ENCODE measurements around the gene THPO. TPM values are rescaled to one million over a fixed set of nuclear protein-coding genes. Genes with fewer than 3 reads are reported as not detected.
A peak's percentile ranks its signal among the peaks of the same experiment; 100 is the strongest.

Gene THPO
- total RNA-seq, 1 donor from 2014 or later = not detected

DNA sequence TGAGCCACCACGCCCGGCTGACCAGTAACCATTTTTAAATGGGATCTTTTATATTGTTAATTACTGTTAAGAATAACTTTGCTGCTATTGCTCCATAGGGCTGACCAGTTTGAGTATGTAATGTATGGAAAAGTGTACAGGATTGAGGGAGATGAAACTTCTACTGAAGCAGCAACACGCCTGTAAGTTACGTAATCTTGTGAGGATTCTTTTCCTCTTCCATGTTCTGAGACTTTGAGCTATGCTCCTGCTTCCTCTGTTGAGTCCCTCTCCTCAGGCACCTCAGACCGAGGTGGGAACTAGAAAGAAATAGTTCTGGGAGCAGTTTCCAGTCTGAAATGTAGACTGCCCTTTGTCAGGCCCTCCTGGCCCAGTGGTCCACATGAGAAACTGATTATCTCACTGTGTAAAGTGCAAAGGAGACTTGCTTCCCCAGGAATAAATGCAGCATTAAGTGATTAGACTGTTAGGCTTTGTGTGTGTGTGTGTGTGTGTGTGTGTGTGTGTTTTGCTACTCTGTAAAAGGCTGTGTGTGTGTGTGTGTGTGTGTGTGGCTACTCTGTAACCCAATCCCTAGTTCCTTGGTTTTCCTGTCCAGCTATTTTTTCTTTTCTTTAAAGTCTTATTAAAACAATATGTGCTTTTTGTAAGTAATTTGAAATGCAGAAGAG lies 11.3 kb downstream of the THPO start:
- no peak for DNase-seq (ENCODE audit: extremely low read depth, low read depth, low spot score)

DNA sequence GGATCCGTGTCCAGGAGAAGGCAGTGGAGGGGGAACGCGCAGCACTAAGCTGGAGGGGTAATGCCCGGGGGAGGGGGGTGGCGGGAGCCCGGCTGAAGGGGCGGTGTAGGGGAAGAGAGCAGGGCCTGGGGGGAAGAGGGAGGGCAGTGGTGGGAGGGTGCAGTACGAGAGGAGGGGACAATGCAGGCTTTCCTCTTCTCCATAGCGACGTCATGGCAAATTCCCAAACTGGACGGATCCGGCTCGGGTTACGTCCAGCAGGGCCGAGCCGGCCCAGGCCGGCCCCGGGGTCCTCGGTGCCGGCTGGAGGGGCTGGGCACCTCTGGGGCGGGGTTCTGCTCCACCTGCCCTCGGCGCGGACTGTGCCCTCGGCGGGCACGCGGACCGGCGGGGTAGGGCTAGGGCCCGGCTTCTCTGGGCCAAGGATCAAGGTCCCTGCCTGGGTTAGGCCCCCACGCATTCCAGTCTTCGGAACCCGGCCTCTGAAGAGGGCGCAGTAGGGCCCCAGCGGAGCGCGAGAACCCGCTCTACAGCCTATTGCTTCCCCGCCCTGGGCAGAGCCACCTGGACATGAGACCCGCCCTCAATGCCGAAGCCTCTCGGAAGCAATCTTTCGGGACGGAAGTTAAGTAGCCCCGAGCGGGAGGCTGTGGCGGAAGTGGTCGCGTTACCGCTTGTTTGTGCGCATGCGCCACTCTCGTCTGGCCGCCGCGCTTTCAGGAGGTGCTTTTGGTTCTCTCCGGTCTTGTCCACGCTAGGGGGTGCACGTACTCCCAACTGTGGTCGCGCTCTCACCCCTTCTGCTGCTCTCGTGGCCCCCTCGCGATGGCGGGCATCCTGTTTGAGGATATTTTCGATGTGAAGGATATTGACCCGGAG lies 15.1 kb downstream of the THPO start:
- peak; percentile 81 for DNase-seq (ENCODE audit: extremely low read depth, low read depth, low spot score)

DNA sequence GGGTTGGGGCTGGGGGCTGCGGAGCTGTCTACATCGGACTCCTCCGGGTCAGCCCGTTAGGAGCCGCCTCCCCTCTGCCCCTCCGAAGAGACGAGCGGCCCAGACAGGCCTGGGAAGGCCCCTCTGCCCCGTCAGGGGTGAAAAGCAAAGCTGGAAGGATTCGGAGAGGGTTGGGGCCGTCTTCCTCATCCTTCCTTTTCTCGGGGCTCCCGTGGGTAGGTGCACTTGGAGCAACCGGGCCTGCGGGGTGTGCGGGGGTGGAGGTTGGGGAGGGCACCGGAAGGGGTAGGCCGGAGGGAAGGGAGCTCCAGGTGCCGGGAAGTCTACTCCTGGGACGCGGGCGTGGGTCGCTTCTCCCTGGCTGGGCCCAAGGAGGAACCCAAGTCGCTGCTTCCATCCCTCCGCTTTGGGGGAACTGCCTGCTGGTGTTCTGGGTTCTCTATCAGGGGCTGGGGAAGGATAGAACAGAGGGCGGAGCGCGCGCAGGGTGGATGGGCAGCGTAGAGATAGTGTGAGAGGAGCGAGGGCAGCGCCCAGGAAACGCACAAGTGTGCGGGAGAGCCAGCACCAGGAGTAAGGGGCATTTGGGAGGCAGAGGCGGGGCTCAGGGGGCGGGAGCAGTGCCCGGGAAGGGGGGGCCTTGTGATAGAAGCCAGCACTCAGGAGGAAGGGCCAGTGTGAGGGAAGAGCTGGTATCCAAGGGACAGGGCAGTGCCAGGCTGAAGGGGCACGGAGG lies 15.9 kb downstream of the THPO start:
- DNase-seq (ENCODE audit: extremely low read depth, low read depth, low spot score) = no peak

DNA sequence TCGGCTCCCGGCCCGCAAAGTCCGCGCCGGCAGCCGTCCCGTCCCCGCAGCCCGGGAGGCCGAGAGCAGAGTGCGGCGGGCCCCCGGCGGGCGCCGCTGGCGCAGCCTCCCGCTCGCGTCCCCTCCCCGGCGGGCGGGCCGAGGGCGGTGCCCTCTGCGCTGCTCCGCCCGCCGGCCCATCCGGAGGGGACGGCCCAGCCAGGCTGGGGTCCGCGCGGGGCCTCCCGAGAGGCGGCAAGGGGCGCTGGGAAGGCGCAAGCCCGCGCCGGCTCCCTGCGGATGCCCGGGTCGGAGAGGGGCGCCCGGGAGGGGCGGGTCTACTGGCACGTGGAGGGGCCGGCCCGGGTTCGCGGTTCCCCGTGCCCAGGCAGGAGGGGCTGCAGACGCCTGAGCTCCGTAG lies 16.5 kb downstream of the THPO start, which contains the start of the genes CLCN2 and POLR2H:
Gene CLCN2, minus strand, starts transcription at position 74 of the 400 bp plus-strand sequence. CDS start 126 bp downstream, outside the sequence.
Gene POLR2H, plus strand, starts transcription at position 179 of the 400 bp plus-strand sequence. CDS start 1,783 bp downstream, outside the sequence.
- DNase-seq (ENCODE audit: extremely low read depth, low read depth, low spot score) = no peak

DNA sequence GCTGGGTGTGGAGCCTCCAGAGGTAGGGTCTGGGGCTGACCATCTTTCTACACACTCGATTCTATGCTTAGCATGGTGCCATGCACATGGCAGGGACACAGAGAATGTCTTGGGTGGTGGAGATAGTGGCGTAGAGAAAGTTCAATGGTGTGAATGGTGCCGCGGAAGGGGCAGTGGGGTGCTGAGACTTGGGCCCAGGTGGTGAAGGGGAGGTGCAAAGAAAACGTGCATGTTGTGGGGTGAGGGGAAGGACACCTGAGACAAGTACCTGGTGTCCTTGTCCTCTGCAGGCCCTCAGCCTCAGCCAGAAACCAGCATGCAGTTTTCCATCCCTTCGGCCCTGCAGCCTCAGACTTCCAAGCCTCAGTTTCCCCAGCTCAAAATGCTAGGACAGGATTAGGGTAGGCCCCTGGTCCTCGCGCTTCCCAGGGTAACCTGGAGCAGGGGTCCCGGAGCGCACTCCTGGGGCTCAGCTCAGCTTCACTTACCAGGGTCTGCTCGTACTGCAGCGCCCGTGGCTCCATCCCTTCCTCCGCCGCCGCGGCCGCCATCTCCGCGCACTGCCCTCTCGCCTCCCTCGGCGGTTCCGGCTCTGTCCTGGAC lies 17.0 kb downstream of the THPO start:
- DNase-seq (ENCODE audit: extremely low read depth, low read depth, low spot score) = no peak

DNA sequence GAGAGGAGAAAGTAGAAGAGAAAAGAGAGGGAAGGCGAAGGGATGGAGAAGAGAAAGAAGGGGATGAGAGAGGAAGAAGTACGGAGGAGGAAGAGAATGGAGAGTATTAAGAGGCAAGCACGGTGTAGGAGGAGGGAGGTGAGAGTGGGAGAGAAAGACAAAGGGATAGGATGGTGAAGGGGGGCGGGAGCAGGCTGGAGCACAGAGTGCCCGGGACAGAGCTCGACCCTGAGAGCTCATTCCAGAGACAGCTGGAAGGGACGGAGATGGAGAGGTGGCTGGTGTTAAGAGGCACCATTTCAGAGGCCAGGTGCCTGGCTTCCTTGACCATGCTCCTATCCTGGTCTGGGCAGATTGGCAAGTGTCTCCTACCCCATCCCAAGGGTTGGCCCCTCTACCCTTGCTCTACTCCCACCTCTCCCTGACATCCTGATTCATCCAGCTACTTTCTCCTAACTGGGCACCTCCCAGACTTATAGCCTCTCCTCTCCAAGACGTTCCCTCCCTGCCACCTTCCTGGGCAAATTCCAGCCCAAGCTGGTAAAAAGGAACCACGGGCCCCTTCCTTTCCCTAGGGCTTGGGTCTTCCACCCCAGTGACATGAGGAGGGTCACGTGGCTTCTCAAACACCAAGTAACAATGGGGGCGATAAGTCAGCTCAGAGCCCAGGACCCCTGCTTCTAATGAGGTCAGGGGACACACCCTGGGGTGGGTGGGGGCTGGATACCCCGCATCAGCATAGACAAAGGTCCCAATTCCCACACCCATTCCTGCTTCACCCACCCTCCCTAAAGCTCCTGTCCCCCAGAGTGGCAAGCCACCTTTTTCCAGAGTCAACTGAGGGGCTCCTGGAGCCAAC lies 17.7 kb downstream of the THPO start:
- DNase-seq (ENCODE audit: extremely low read depth, low read depth, low spot score) = no peak

DNA sequence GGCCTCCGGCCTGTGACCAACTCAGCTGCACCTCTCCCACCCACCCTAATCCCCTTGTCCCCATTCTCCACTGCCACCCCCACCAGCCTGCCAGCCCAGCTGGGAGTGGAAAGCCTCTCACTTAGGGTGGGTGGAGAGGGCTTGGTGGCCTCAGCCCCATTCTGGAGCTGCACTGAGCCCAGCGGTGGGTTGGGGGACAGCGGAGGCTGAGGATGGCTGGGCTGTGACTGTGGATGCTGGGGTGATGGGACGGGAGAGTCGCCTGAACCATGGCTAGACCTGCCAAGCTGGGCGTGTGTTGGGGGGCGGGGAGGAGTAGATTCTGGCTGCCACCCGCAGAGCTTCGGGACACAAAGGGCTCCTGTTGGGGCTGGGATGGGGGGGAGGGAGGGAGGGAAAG lies 18.4 kb downstream of the THPO start:
- no peak for DNase-seq (ENCODE audit: extremely low read depth, low read depth, low spot score)

DNA sequence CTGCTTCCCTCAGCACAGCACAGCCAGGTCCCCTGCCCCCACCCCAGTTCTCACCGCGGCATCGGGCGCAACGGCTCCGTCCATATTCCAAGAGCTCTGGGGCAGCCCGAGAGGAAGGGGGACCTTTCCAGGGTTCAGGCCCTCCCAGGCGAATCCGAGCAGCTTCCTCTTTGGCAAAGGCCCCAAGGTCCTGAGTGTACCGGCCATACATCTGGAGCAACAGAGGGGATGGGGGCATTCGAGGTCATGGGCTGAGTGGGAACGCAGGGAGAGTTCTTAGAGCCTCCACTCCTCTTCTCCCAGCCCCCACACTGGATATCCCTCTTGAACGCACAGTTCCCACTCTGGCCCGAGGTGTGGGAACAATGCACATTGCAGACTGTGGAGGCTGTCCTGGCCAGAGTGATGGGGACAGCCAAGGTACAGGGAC lies 19.1 kb downstream of the THPO start:
- DNase-seq (ENCODE audit: extremely low read depth, low read depth, low spot score) = no peak

DNA sequence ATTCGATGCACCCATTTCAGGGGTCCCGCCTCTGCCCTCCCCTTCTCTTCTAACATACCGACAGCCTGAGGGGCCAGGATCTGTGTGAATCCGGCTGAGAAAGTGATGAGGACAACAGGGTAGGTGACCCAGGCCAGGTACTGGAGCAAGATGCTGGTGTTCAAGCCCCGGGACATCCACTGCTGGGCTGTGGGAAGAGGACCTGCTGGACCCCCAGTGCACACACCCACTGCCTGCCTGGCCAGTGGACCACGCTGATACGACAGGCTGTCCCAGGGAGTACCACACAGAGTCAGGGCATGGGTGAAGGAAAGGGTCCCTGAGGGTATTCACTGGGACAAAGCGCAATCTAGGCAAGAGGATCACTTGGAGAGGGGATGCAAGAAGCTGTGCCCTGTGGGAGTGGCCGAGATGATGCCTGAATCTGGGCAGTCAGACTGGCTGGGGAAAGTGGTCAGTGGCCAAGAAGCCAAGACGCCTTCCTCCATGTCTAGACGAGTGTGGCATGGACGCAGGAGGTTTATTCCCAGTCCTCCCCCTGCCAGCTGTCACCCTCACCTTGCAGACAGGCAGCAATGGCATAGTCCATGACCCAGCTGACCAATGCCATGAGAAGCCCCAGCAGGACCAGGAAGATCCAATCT lies 19.8 kb downstream of the THPO start:
- DNase-seq (ENCODE audit: extremely low read depth, low read depth, low spot score) = no peak

DNA sequence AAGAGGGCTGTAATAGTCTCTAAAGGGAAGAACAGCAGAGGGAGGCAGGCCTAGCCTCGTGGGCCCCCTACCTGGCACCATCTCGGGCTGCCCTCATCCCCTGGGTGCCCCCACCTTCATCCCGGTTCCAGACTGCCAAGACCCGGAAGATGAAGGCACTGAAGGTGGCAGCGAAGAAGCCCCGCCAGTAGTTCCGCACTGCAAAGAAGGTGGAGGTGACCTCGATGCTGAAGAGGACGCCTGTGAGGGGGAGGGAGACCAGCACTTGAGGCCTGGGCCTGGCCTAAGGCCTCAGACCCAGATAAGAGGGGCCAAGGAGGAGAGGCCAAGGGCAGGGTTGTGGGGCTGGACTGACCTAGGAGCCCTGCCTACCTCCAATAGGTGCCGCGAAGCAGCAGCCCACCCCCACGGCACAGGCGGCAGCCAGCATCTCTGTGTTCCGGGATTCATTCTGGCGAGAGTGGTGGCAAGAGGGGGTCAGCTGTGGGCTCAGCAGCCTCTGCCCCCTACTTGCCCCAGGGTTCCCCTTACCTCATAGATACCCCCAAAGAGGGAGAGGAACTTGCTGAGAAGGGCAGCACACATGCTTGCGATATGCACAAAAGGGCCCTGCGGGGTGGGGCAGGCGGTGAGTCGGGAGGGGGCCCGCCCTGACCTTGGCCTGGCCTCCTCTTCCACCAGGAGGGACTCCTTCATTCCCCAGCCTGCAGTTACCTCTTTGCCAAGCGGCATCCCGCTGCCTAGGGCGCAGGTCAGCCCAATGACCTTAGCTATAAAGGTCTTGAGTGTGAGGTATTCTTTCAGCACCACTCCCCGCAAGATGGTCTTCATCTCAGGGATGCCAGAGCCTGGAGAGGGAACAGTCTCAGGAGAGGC lies 20.5 kb downstream of the THPO start:
- DNase-seq (ENCODE audit: extremely low read depth, low read depth, low spot score) = no peak

DNA sequence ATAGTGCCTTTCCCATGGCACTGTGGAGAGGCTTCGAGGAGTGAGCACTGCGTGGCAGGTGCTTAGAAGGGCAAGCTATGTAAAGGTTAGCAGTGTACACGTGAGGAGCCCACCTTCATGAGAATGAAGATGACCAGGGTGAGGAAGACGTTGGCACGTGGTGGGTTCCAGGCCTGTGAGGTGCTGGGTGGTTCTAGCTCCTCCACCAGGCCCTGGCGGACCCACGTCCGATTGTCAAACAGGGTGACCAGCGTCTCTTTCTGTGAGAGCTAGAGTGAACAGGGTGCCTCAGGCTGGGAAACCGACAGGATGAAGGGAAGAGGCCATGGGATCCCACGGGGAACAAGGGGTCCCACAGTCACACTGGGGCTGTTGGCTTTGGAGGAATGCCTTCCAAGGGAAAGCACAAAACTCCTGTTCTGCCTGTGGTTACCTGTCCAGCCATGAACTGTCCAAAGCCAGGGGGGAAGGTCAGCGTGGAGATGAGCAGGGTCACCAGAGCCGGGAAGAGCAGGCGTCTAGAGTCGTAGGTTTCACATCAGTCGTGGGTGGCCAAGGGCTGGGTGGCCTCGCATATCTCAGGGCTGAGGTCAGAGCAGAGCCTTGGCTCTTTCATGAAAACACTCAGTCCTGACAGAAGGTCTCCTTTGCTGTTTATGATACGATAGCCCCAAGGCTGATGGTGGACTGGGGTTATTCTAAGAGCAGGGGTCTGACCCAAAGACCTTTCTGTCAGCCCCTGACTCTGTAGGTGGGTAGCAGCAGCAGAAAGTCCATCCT lies 22.6 kb downstream of the THPO start:
- DNase-seq (ENCODE audit: extremely low read depth, low read depth, low spot score) = no peak

DNA sequence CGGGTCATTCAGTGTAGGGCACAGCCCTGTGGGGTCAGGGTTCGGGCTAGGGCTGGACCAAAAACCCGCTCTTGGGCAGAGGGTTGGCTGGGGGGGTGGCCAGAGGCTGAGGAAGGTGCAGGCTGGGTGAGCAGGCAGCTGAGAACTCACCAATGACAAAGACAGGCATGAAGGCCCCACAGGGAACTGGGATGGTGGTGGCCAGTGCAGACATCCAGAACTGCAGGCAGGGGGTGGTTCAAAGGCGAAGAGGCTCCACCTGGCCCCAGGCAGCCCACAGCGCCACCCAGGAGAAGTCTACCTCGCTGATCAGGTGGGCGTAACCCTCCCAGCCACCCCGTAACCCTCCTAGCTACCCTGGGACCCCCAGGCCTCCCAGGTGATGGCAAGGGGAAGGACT lies 23.3 kb downstream of the THPO start:
- DNase-seq (ENCODE audit: extremely low read depth, low read depth, low spot score) = no peak

DNA sequence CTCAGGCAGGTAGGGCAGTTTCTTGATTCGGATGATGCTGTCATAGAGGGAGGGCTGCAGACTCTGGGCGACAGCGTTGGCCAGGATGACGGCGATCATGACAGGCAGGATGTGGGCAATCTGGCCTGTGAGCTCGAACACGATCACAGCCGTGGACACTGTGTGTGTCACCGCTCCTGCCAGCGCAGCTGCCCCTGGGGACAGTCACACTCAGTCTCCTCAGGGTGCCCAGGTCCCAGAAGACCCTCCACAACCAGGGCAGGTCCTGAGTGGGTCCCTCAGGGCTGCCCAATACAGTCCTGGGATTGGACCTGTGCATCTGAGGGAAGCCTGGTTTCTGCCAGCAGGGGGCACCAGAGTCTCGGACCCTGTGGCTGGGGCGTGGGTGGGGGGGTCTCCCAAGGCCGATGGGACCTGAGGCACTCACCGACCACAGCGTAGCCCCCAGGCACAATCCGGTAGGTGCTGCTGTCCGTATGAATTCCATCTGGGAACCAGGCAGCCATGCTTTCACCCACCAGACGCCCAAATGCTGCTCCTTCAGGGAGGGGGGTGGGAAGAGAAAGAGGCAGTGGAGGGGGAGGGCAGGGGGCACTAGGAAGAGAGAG lies 23.8 kb downstream of the THPO start:
- DNase-seq (ENCODE audit: extremely low read depth, low read depth, low spot score) = no peak

DNA sequence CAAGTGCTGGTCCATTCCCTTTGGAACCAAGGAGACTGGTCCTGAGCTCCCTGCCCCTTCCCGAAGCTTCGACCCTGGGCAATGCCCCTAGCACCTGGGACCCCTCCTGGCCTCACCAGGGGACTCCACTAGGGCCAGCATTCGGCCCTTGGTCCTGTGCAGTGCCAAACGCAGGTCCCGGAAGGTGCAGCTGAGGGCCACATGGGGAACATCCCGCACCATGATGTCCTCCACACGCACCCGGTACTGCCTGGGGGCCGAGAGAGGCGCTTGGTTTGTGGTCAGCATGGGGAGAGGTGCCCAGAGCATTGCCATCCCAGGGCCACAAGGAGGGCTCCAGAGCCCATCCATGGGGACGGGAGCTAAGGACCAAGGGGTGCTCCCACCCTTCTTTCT lies 24.5 kb downstream of the THPO start:
- DNase-seq (ENCODE audit: extremely low read depth, low read depth, low spot score) = no peak

DNA sequence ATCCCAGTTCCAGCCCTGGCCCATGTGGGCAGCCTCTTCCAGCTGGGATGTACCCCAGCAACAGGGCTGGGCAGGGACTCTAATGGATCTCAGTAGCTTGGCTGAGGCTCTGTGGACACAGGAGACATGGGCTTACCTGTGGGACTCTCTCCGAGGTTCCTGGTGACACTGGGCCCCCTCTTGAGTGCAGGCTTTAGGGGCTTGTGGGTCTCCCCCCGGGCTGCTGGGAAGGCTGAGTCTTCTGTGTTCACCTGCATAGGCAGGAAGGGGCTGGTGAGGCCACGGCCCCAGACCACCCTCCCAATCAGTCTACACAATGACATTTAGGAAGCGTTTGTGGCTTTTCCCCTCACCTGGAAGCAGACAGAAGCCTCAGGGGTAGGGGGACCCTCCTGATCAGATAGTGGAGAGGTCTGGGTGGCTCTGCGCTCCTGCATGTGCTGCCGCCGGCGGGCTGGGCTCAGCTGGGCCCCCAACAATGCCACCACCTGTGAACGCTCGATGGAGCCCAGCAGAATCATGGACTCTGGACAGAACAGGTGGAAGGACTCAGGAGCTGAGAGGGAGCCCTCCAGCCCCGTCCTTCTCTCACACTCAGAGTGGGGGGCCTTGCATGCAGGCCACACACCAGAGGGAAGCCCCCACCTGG lies 25.0 kb downstream of the THPO start:
- no peak for DNase-seq (ENCODE audit: extremely low read depth, low read depth, low spot score)

DNA sequence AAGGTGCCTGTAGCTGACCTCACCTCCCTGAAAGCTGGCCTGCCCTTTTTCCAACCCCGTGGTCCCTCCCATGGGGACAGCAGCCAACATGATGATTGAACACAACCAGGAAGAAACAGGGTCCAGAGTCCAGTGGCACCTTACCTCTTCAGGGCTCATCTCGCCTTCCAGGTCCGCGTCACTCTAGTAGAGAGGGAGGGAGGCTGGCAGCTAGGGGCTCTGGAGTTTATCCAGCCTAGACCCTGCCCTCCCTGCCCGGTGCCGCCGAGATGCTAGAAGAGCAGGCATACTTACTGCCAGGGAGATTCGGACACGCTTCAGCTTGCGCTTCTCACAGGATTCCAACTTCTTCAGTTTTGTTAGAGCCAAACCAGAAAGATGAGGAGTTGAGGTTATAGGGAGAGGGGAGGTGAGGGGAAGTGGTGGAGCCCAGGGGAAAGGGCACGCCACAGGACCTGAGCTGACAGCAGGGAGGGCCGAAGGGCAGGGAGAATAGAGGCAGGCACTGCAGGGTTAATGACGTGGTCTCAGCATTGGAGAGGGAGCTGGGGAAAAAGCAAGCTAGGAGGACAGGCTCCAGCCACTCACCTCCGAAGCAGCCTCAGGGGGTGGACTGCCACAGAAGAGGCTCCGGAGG lies 25.7 kb downstream of the THPO start:
- no peak for DNase-seq (ENCODE audit: extremely low read depth, low read depth, low spot score)
